Glutamatergic neuron (in vitro differentiated cells): ENCODE results near the gene ABHD12. TPM values are rescaled to one million over a fixed set of nuclear protein-coding genes. Genes with fewer than 3 reads are reported as not detected.

Experiments
- DNase-seq: peaks from one replicate; pipeline ENCODE4 v3.0.0; 2022
- H3K27ac Mint-ChIP-seq: one replicate; pipeline ENCODE4 v1.8.0; 2020; ENCODE audit warnings: mild to moderate bottlenecking, mixed read lengths, inconsistent platforms; ENCODE audit not compliant: unreplicated experiment
- H3K27me3 Mint-ChIP-seq: one replicate; pipeline ENCODE4 v1.8.0; 2020; ENCODE audit warnings: mild to moderate bottlenecking, moderate library complexity, mixed read lengths, inconsistent platforms; ENCODE audit not compliant: unreplicated experiment
- H3K36me3 Mint-ChIP-seq: one replicate; pipeline ENCODE4 v1.8.0; 2020; ENCODE audit warnings: mild to moderate bottlenecking, mixed read lengths, inconsistent platforms; ENCODE audit not compliant: unreplicated experiment
- H3K4me1 Mint-ChIP-seq: one replicate; pipeline ENCODE4 v1.8.0; 2020; ENCODE audit warnings: mild to moderate bottlenecking, low read depth, mixed read lengths, inconsistent platforms; ENCODE audit not compliant: unreplicated experiment
- H3K4me3 Mint-ChIP-seq: one replicate; pipeline ENCODE4 v1.8.0; 2020; ENCODE audit warnings: mild to moderate bottlenecking, mixed read lengths, inconsistent platforms; ENCODE audit not compliant: unreplicated experiment
- H3K9me3 Mint-ChIP-seq: one replicate; pipeline ENCODE4 v1.8.0; 2020; ENCODE audit warnings: mild to moderate bottlenecking, moderate library complexity, mixed read lengths, inconsistent platforms; ENCODE audit not compliant: unreplicated experiment
- CTCF ChIP-seq: fragments of 200-600 bp; sonication (generic); IDR thresholded peaks from one replicate; pipeline ENCODE4 v1.5.0; 2021; ENCODE audit not compliant: partially characterized antibody, unreplicated experiment
- total RNA-seq: library from RNA; stranded (reverse); fragmentation: NEBNext Ultra II Directional; extraction: Animal tissue kit (Norgen Biotek cat#: 25700); gene quantifications from one replicate; pipeline ENCODE4 v1.2.1, GENCODE V29; 2021; ENCODE audit not compliant: unreplicated experiment

ABHD12 gene
- total RNA-seq, 1 donor from 2014 or later: 101 TPM

GRCh38 chr20:25285091-25285647, 105.5 kb downstream of the ABHD12 start:
- peak; percentile 27 for DNase-seq
- no peak overlapping the region for H3K4me3 Mint-ChIP-seq
- peaks cover 19% of the 10 kb centered on the region for H3K27me3 Mint-ChIP-seq
- H3K36me3 Mint-ChIP-seq: peaks cover 13% of the 10 kb centered on the region
- TF ChIP-seq CTCF: no peak
- H3K27ac Mint-ChIP-seq: peak overlapping the region; percentile 22
- peaks cover 31% of the 10 kb centered on the region for H3K9me3 Mint-ChIP-seq
- no peaks in the 10 kb centered on the region for H3K4me1 Mint-ChIP-seq

- peaks cover 13% of the 10 kb centered on the region for H3K36me3 Mint-ChIP-seq
These were observed 106.5 kb downstream of the ABHD12 start for GRCh38 chr20:25284131-25284601.

DNA sequence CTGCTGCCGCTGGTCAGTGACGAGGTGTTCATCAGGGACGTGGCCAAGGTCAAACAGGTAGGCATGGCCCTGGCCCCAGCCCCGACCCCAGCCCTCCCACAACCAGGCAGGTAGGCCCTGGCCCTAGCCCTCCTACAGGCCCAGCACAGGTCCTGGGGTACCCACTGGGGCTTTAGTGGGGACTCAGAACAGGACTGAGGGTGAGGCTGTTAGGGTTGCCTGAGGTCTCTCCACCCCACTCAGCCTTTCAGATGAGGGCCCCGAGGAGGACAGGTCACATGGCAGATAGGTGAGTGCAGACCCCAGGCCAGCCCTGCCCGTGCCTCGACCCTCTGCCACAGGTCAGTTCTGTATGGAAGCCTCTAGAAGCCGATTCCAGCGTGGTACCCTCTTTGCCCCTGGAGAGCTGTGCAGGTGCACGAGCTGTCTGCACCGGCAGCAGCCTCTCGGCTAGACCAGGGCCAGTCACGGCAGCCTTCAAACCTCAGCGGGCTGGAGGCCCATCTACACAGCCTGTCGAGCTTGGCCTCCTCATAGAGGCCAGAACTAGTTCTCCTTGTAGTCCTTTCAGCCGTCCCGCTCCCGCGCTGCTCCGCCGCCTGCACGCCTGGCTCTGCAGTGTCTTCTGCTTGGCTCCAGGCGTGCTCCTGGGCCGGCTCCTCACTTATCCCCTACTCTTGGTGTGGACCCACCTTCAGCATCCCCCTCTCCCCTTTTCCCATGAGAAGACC, 107.2 kb downstream of the ABHD12 start:
- Mint-ChIP-seq H3K27ac (no peak overlapping the region), H3K4me1 (no peaks in the 10 kb centered on the region), H3K36me3 (peaks cover 13% of the 10 kb centered on the region), H3K27me3 (peaks cover 12% of the 10 kb centered on the region), H3K4me3 (no peak overlapping the region), H3K9me3 (peaks cover 28% of the 10 kb centered on the region)
- no peak for TF ChIP-seq CTCF
- peak; percentile 10 for DNase-seq

More at GRCh38 chr20:25284131-25284601, 106.5 kb downstream of the ABHD12 start:
- Mint-ChIP-seq H3K27me3 (peaks cover 13% of the 10 kb centered on the region), H3K4me1 (no peaks in the 10 kb centered on the region), H3K27ac (no peak overlapping the region), H3K9me3 (peaks cover 25% of the 10 kb centered on the region), H3K4me3 (no peak overlapping the region)
- no peak for DNase-seq
- no peak for TF ChIP-seq CTCF

GRCh38 chr20:25282796-25283195, 107.8 kb downstream of the ABHD12 start:
- Mint-ChIP-seq H3K9me3 (peaks cover 25% of the 10 kb centered on the region), H3K27me3 (peaks cover 9% of the 10 kb centered on the region), H3K36me3 (peaks cover 13% of the 10 kb centered on the region), H3K4me1 (no peaks in the 10 kb centered on the region), H3K27ac (peak overlapping the region; percentile 62), H3K4me3 (no peak overlapping the region)
- no peak for TF ChIP-seq CTCF
- no peak for DNase-seq
